Body of pancreas (tissue), 4 donors: ENCODE measurements around the gene APCDD1. TPM values are rescaled to one million over a fixed set of nuclear protein-coding genes. Genes with fewer than 3 reads are reported as not detected.

Experiments
- ATAC-seq: fragments of 150-250 bp; one replicate; pipeline ENCODE4 v1.9.1; 2016
- DNase-seq, 4 donors: peaks; one replicate each; pipeline ENCODE4 v3.0.0-alpha.2; 2019
- H3K27ac ChIP-seq, 4 donors: fragments of 200-600 bp; sonication (generic); 1 replicate in 3 of 4; 2 replicates in 1 of 4; pipeline versions ENCODE4 v1.5.1 to v1.6.1; 2016 to 2019; ENCODE audit warnings: mild to moderate bottlenecking in 1 of 4, mixed read lengths in 1 of 4, moderate library complexity in 1 of 4
- H3K27me3 ChIP-seq, 2 donors: fragments of 200-600 bp; sonication (generic); one replicate each; pipeline ENCODE4 v1.6.0; 2016; ENCODE audit warnings: mild to moderate bottlenecking in 1 of 2
- H3K36me3 ChIP-seq, 2 donors: fragments of 200-600 bp; sonication (generic); replicated peaks in 1 of 2; 2 replicates each; pipeline ENCODE4 v1.5.1; 2016; ENCODE audit warnings: low read depth in 2 of 2; ENCODE audit not compliant: insufficient read depth in 1 of 2
- H3K4me1 ChIP-seq: fragments of 200-600 bp; sonication (generic); one replicate; pipeline ENCODE4 v1.6.0; 2016
- H3K4me3 ChIP-seq, 2 donors: fragments of 200-600 bp; sonication (generic); 1 replicate in 1 of 2; 2 replicates in 1 of 2; pipeline ENCODE4 v1.5.1; 2016 to 2019
- H3K9me3 ChIP-seq, 3 donors: fragments of 200-600 bp; sonication (generic); 1 replicate in 2 of 3; 2 replicates in 1 of 3; pipeline ENCODE4 v1.5.1; 2016
- CTCF ChIP-seq, 7 experiments: fragments of 450-650 bp in 4 of 7; fragments of 200-600 bp in 3 of 7; sonication (generic) in 3 of 7; IDR thresholded peaks; one replicate each; pipeline ENCODE4 v1.5.1; 2016 to 2019; ENCODE audit warnings: antibody characterized with exemption in 7 of 7
- POLR2A ChIP-seq, 3 donors: fragments of 450-650 bp; IDR thresholded peaks; one replicate each; pipeline ENCODE4 v1.6.1; 2016; ENCODE audit warnings: antibody characterized with exemption in 3 of 3, mild to moderate bottlenecking in 2 of 3
- WGBS, 2 donors: methylation state at CpG; one replicate each; pipeline ENCODE4 v1.1.5; 2017; 5-methylcytosine and 5-hydroxymethylcytosine counted together
- intact Hi-C: fragments of 100-400 bp; cut with DNase I; formaldehyde crosslinking; loops from one replicate; pipeline ENCODE4 v1.15.1; 2023
- total RNA-seq, 2 donors: library from RNA; depleted of rRNA; stranded (reverse); fragments of >200 nt; gene quantifications; one replicate each; pipeline ENCODE4 v1.1.0, GENCODE V29; 2016

The APCDD1 gene
- total RNA-seq, 2 donors from 2014 or later, result 8.6 to 31.3 TPM

DNA sequence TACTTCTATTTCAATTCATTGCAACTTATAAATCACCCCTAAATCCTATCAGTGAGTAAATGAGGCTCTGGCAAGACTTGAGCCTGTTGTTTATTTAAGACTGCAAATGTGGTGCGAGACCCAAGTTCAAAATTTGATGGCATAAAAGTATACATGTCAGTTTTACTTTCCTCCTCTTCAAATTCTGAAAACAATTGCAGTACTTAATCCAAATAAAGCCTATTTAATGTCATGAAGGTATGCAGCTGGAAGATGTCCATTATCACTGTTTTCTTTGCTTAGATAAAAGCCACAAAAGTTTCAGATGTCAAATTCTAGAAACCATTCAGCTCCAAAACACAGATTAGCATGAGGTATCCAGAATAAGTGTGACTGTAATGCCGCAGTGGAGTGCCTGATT lies 3.3 kb downstream of the APCDD1 start:
- DNase-seq, result no peak
- WGBS, 2 donors, result 59 to 64% methylated on average over 2 of the region's 2 CpGs
- Histone ChIP-seq H3K27ac (no peak overlapping the region), H3K27me3 (no peaks in the 10 kb centered on the region), H3K9me3 (no peaks in the 10 kb centered on the region), H3K36me3 (no peaks in the 10 kb centered on the region), H3K4me1 (peaks cover 29% of the 10 kb centered on the region), H3K4me3 (no peak overlapping the region)
- intact Hi-C loops, result no loop called here
- no peak for ATAC-seq
- TF ChIP-seq POLR2A (IDR thresholded peaks at IDR 0.05) (no peak), CTCF (IDR thresholded peaks at IDR 0.05) (no peak)

- DNase-seq (no peak), ATAC-seq (no peak)
- Histone ChIP-seq H3K36me3 (no peaks in the 10 kb centered on the region), H3K4me3 (no peak overlapping the region), H3K4me1 (peaks cover 29% of the 10 kb centered on the region), H3K9me3 (no peaks in the 10 kb centered on the region), H3K27ac (no peak overlapping the region), H3K27me3 (no peaks in the 10 kb centered on the region)
- 87 to 89% methylated on average over 5 of the region's 5 CpGs for WGBS, 2 donors
- TF ChIP-seq POLR2A (IDR thresholded peaks at IDR 0.05) (no peak), CTCF (IDR thresholded peaks at IDR 0.05) (no peak)
- intact Hi-C loops, result no loop called here
Observed at GRCh38 chr18:10458691-10459090, 4.3 kb downstream of the APCDD1 start.

GRCh38 chr18:10459587-10459986 lies 5.2 kb downstream of the APCDD1 start:
- WGBS, 2 donors, result 29 to 40% methylated on average over 1 of the region's 1 CpG
- no peak for TF ChIP-seq POLR2A (IDR thresholded peaks at IDR 0.05)
- TF ChIP-seq CTCF (IDR thresholded peaks at IDR 0.05), result no peak
- intact Hi-C loops, result no loop called here
- Histone ChIP-seq H3K27me3 (no peaks in the 10 kb centered on the region), H3K9me3 (no peaks in the 10 kb centered on the region), H3K4me3 (no peak overlapping the region), H3K36me3 (no peaks in the 10 kb centered on the region), H3K27ac (no peak overlapping the region), H3K4me1 (peaks cover 24% of the 10 kb centered on the region)
- ATAC-seq (no peak), DNase-seq (no peak)

DNA sequence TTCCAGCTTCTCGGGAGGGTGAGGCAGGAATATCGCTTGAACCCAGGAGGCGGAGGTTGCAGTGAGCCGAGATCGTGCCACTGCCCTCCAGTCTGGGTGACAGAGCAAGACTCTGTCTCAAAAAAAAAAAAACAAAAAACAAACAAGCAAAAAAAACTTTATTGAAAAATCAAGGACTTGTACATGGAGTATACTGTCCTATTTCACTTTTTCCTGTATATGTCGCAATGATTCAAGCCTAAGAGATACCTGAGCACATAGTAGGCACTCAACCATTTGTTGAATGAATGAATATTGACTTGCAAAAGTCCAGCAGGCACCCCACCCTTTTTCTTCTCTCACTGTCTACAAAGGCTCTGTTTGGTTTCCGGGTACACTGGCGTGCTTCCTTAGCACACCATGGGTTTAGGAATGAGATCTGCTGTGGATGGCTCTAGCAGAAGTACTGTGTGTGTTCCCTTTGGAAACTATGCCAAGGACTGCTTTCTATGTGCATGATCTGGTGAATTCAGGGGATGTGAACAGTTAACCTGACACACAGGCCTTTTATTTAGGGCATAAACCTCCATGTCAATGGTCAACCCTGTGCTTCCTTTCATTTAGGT lies 6.1 kb downstream of the APCDD1 start:
- no peaks in the 10 kb centered on the region for H3K36me3 ChIP-seq
- TF ChIP-seq POLR2A (IDR thresholded peaks at IDR 0.05) (no peak), CTCF (IDR thresholded peaks at IDR 0.05) (no peak)
- intact Hi-C loops, result no loop called here
- no peaks in the 10 kb centered on the region for H3K27me3 ChIP-seq
- ATAC-seq (no peak), DNase-seq (no peak)
- no peak overlapping the region for H3K4me3 ChIP-seq
- H3K27ac ChIP-seq, result no peak overlapping the region
- peaks cover 17% of the 10 kb centered on the region for H3K4me1 ChIP-seq
- H3K9me3 ChIP-seq, result no peaks in the 10 kb centered on the region
- 90 to 96% methylated on average over 8 of the region's 8 CpGs for WGBS, 2 donors

- Histone ChIP-seq H3K27me3 (no peaks in the 10 kb centered on the region), H3K4me3 (no peak overlapping the region), H3K36me3 (no peaks in the 10 kb centered on the region), H3K27ac (no peak overlapping the region), H3K4me1 (peaks cover 2% of the 10 kb centered on the region), H3K9me3 (no peaks in the 10 kb centered on the region)
- TF ChIP-seq POLR2A (IDR thresholded peaks at IDR 0.05) (no peak), CTCF (IDR thresholded peaks at IDR 0.05) (no peak)
- 64 to 66% methylated on average over 4 of the region's 4 CpGs for WGBS, 2 donors
- intact Hi-C loops, result no loop called here
- ATAC-seq (no peak), DNase-seq (no peak)
Observed at GRCh38 chr18:10461989-10462388, 7.6 kb downstream of the APCDD1 start.
